Measurements from ENCODE around the gene NAA40. TPM values are rescaled to one million over a fixed set of nuclear protein-coding genes. Genes with fewer than 3 reads are reported as not detected.
A peak's percentile ranks its signal among the peaks of the same experiment; 100 is the strongest.

The NAA40 gene
- total RNA-seq = 10 to 100 TPM; 37.0 to 46.0 TPM

GRCh38 chr11:63938479-63939396 is at the start of gene NAA40:
Gene NAA40, plus strand, starts transcription at chr11:63939002. Its CDS starts 95 bp downstream, at chr11:63939097.
- Mint-ChIP-seq H3K36me3 (peaks cover 9% of the 10 kb centered on the region), H3K9me3 (ENCODE audit: low read depth) (no peaks in the 10 kb centered on the region), H3K27me3 (no peaks in the 10 kb centered on the region), H3K4me1 (peaks cover 27% of the 10 kb centered on the region), H3K27ac (peak within 1 kb of the TSS; percentile 89), H3K4me3 (peak within 1 kb of the TSS; percentile 87)
- CTCF ChIA-PET = interaction anchor here (0.9 kb wide), 1 partner anchor 101 kb away, joined by 5 read pairs; no protein-coding TSS in a partner anchor
- DNase-seq (peak; percentile 96), ATAC-seq (peak; percentile 94)

- no peaks in the 10 kb centered on the region for H3K9me3 Mint-ChIP-seq (ENCODE audit: low read depth)
- H3K4me1 Mint-ChIP-seq = peaks cover 61% of the 10 kb centered on the region
- H3K27ac Mint-ChIP-seq = peak overlapping the region; percentile 91
- no peaks in the 10 kb centered on the region for H3K27me3 Mint-ChIP-seq
- no peak for DNase-seq
- H3K36me3 Mint-ChIP-seq = peaks cover 9% of the 10 kb centered on the region
- ATAC-seq = no peak
- CTCF ChIA-PET = interaction anchor here (0.8 to 6.0 kb wide), 4 partner anchors 17 to 57 kb away, joined by 3 to 44 read pairs (median 6); partner anchors contain the start of gene MARK2
- peak overlapping the region; percentile 98 for H3K4me3 Mint-ChIP-seq
Measured at GRCh38 chr11:63889344-63889743, 49.5 kb upstream of the NAA40 start.

GRCh38 chr11:63890368-63890767 is 48.4 kb upstream of the NAA40 start:
- ATAC-seq (no peak), DNase-seq (no peak)
- H3K27ac Mint-ChIP-seq = no peak overlapping the region
- H3K9me3 Mint-ChIP-seq (ENCODE audit: low read depth) = no peaks in the 10 kb centered on the region
- H3K36me3 Mint-ChIP-seq = peaks cover 12% of the 10 kb centered on the region
- peaks cover 58% of the 10 kb centered on the region for H3K4me1 Mint-ChIP-seq
- H3K4me3 Mint-ChIP-seq = no peak overlapping the region
- CTCF ChIA-PET = interaction anchor here (1.0 to 6.0 kb wide), 4 partner anchors 16 to 53 kb away, joined by 3 to 44 read pairs (median 5); partner anchors contain the start of gene MARK2
- H3K27me3 Mint-ChIP-seq = no peaks in the 10 kb centered on the region

- Mint-ChIP-seq H3K27ac (no peak overlapping the region), H3K36me3 (peaks cover 24% of the 10 kb centered on the region), H3K27me3 (no peaks in the 10 kb centered on the region), H3K4me3 (no peak overlapping the region), H3K9me3 (ENCODE audit: low read depth) (no peaks in the 10 kb centered on the region), H3K4me1 (peaks cover 55% of the 10 kb centered on the region)
- ATAC-seq (no peak), DNase-seq (no peak)
- CTCF ChIA-PET = interaction anchor here (0.7 to 6.0 kb wide), 4 partner anchors 14 to 55 kb away, joined by 3 to 44 read pairs (median 4); partner anchors contain the start of gene MARK2
Measured at GRCh38 chr11:63892228-63892627, 46.6 kb upstream of the NAA40 start.

- DNase-seq (no peak), ATAC-seq (no peak)
- CTCF ChIA-PET = interaction anchor here (1.4 to 6.0 kb wide), 3 partner anchors 13 to 56 kb away, joined by 3 to 44 read pairs (median 5); partner anchors contain the start of gene MARK2
- Mint-ChIP-seq H3K4me1 (peaks cover 44% of the 10 kb centered on the region), H3K27me3 (no peaks in the 10 kb centered on the region), H3K27ac (no peak overlapping the region), H3K9me3 (ENCODE audit: low read depth) (no peaks in the 10 kb centered on the region), H3K4me3 (no peak overlapping the region), H3K36me3 (peaks cover 30% of the 10 kb centered on the region)
Measured at GRCh38 chr11:63893355-63893754, 45.4 kb upstream of the NAA40 start.

DNA sequence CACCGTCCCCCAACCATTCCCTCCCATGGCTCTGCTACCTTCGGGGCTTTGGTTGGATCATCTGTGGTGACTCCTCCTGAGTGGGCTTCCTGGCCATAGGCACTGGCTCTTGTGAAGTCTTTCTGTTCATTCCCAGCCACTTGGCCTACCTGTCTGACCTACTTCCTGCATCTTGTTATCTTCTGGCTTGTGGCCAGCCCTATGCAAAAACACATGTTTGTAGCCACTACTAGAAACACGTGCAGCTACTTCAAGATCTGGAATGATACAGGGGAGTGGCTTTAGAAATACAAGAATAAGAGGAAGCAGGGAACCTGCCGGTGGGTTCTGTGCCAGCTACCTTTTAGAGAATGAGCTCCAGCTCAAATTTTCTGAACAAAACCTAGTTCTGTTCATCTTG is 42.7 kb upstream of the NAA40 start:
- ATAC-seq = no peak
- Mint-ChIP-seq H3K36me3 (peaks cover 46% of the 10 kb centered on the region), H3K4me3 (no peak overlapping the region), H3K9me3 (ENCODE audit: low read depth) (no peaks in the 10 kb centered on the region), H3K27me3 (no peaks in the 10 kb centered on the region), H3K4me1 (peaks cover 18% of the 10 kb centered on the region), H3K27ac (no peak overlapping the region)
- DNase-seq = no peak
- CTCF ChIA-PET = interaction anchor here (1.1 kb wide), 1 partner anchor 10 kb away, joined by 3 read pairs; no protein-coding TSS in a partner anchor

GRCh38 chr11:63897459-63898146 is 41.2 kb upstream of the NAA40 start:
- H3K9me3 Mint-ChIP-seq (ENCODE audit: low read depth) = no peaks in the 10 kb centered on the region
- ATAC-seq (no peak), DNase-seq (no peak)
- no peaks in the 10 kb centered on the region for H3K27me3 Mint-ChIP-seq
- H3K36me3 Mint-ChIP-seq = peaks cover 51% of the 10 kb centered on the region
- peaks cover 3% of the 10 kb centered on the region for H3K4me1 Mint-ChIP-seq
- CTCF ChIA-PET = interaction anchor here (0.5 to 1.4 kb wide), 4 partner anchors 19 to 61 kb away, joined by 3 to 6 read pairs (median 4); partner anchors contain the start of gene MARK2
- H3K4me3 Mint-ChIP-seq = no peak overlapping the region
- no peak overlapping the region for H3K27ac Mint-ChIP-seq

DNA sequence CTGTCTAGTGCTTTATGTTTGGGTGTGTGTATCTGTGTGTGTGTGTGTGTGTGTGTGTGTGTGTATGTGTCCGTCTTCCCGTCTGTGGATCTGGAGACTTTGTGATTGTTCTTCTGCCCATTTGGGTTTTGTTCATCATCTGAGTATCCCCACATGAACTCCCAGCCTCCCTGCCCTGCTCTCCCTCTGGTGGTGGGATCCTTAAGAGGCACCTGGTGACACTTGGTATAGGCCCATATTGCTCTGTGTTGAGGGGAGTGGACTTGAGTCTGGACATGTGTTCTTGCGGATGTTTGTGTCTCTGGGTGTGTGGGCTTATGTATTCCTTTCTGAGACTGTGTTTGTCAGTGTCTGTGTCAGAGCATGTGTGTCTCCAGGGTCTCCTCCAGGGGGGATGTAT is 37.1 kb upstream of the NAA40 start:
- no peak overlapping the region for H3K4me3 Mint-ChIP-seq
- no peak for ATAC-seq
- H3K36me3 Mint-ChIP-seq = peaks cover 46% of the 10 kb centered on the region
- H3K9me3 Mint-ChIP-seq (ENCODE audit: low read depth) = no peaks in the 10 kb centered on the region
- CTCF ChIA-PET = interaction anchor here (2.7 to 3.8 kb wide), 2 partner anchors 64 kb away, joined by 12 to 14 read pairs; partner anchors contain the start of gene MARK2
- no peaks in the 10 kb centered on the region for H3K27me3 Mint-ChIP-seq
- no peaks in the 10 kb centered on the region for H3K4me1 Mint-ChIP-seq
- no peak overlapping the region for H3K27ac Mint-ChIP-seq
- no peak for DNase-seq

- CTCF ChIA-PET = interaction anchor here (1.6 to 3.8 kb wide), 2 partner anchors 67 to 136 kb away, joined by 3 to 14 read pairs; no protein-coding TSS in a partner anchor
- Mint-ChIP-seq H3K4me3 (no peak overlapping the region), H3K27ac (no peak overlapping the region), H3K36me3 (peaks cover 37% of the 10 kb centered on the region), H3K9me3 (ENCODE audit: low read depth) (no peaks in the 10 kb centered on the region), H3K27me3 (no peaks in the 10 kb centered on the region), H3K4me1 (no peaks in the 10 kb centered on the region)
- ATAC-seq (no peak), DNase-seq (no peak)
Measured at GRCh38 chr11:63903884-63904283, 34.9 kb upstream of the NAA40 start.

GRCh38 chr11:63904743-63905142 is 34.1 kb upstream of the NAA40 start:
- no peak overlapping the region for H3K4me3 Mint-ChIP-seq
- H3K27me3 Mint-ChIP-seq = no peaks in the 10 kb centered on the region
- no peak for DNase-seq
- no peaks in the 10 kb centered on the region for H3K4me1 Mint-ChIP-seq
- CTCF ChIA-PET = interaction anchor here (3.8 kb wide), 1 partner anchor 67 kb away, joined by 14 read pairs; no protein-coding TSS in a partner anchor
- peaks cover 32% of the 10 kb centered on the region for H3K36me3 Mint-ChIP-seq
- no peaks in the 10 kb centered on the region for H3K9me3 Mint-ChIP-seq (ENCODE audit: low read depth)
- no peak overlapping the region for H3K27ac Mint-ChIP-seq
- ATAC-seq = no peak

GRCh38 chr11:63905179-63905578 is 33.6 kb upstream of the NAA40 start:
- Mint-ChIP-seq H3K4me1 (no peaks in the 10 kb centered on the region), H3K27me3 (no peaks in the 10 kb centered on the region), H3K4me3 (no peak overlapping the region), H3K36me3 (peaks cover 33% of the 10 kb centered on the region), H3K9me3 (ENCODE audit: low read depth) (no peaks in the 10 kb centered on the region), H3K27ac (no peak overlapping the region)
- ATAC-seq = no peak
- DNase-seq = no peak
- CTCF ChIA-PET = interaction anchor here (3.8 kb wide), 1 partner anchor 68 kb away, joined by 14 read pairs; no protein-coding TSS in a partner anchor

DNA sequence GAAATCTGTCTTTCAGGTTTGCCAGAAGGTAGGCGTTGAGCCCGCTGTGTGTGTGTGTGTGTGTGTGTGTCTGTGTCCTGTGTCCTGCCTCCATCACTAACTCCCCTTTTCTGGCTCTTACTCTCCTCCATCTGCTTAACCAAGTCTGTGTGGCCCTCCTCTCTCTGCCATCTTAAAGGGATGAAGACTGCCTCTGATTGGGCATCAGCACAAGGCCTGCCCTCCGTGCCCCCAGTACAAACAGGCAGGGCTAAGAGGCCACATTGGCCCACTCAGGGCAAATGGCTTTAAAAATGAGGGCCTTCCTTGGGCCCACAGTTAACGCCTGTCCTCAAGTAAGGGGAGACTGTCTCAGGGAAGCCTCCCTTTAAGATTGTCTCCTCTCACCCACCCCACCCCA is 32.7 kb upstream of the NAA40 start:
- H3K9me3 Mint-ChIP-seq (ENCODE audit: low read depth) = no peaks in the 10 kb centered on the region
- ATAC-seq = no peak
- no peak for DNase-seq
- H3K4me1 Mint-ChIP-seq = no peaks in the 10 kb centered on the region
- no peak overlapping the region for H3K27ac Mint-ChIP-seq
- H3K27me3 Mint-ChIP-seq = no peaks in the 10 kb centered on the region
- no peak overlapping the region for H3K4me3 Mint-ChIP-seq
- CTCF ChIA-PET = interaction anchor here (0.6 to 1.9 kb wide), 13 partner anchors 10 to 138 kb away, joined by 3 to 36 read pairs (median 5); partner anchors contain the start of genes MARK2 and ZFTA
- peaks cover 25% of the 10 kb centered on the region for H3K36me3 Mint-ChIP-seq

- Mint-ChIP-seq H3K4me1 (no peaks in the 10 kb centered on the region), H3K9me3 (ENCODE audit: low read depth) (no peaks in the 10 kb centered on the region), H3K4me3 (no peak overlapping the region), H3K36me3 (peaks cover 21% of the 10 kb centered on the region), H3K27ac (no peak overlapping the region), H3K27me3 (no peaks in the 10 kb centered on the region)
- ATAC-seq = peak; percentile 44
- peak; percentile 55 for DNase-seq
- CTCF ChIA-PET = interaction anchor here (0.6 to 1.9 kb wide), 15 partner anchors 9 to 138 kb away, joined by 3 to 36 read pairs (median 3); partner anchors contain the start of genes MARK2 and ZFTA
Measured at GRCh38 chr11:63906585-63906984, 32.2 kb upstream of the NAA40 start.
